ENCODE data around the gene TNFAIP3. TPM values are rescaled to one million over a fixed set of nuclear protein-coding genes. Genes with fewer than 3 reads are reported as not detected.

Gene TNFAIP3
- total RNA-seq, 3 donors from 2014 or later = 49.3 to 65.2 (median 55.8) TPM

DNA sequence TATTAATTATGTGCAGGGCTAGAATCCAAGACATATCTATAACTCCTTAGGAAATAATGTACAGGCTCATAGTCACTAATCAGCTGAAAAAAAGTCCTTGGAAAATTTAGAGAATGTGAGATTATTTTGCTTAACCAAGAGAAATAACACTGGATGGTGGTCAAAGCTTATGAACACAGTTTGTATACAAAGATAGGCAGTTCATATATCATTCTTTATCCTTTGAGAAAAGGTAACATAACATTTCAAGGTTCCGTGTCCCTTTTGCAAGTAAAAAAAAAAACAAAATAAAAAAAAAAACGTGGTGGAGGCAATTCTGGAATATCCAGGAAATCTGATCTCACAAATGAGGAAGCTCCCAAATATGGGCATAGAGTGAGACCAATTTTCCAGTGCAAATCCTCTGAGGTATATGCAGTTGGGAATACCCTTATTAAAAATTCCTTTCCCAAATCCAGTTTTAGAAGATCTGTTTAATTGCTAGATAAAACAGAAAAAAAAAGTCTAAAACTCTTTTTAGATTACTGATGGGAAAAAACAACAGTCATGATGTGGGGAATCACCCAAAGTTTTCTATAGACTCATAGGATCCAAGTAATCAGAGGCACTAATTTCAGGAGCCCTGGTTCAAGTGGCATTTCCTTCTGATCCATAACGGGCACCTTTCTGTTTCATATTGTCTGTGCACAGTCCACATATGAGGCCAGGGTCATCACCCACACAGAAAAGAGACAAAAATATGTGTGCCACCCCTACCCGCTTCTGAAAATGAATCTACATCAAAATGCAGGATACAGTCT, 17.7 kb upstream of the TNFAIP3 start:
- intact Hi-C loops (cut with DNase I, micrococcal nuclease) = no loop called here
- H3K4me1 ChIP-seq (ENCODE audit: low read depth) = no peaks in the 10 kb centered on the region

DNA sequence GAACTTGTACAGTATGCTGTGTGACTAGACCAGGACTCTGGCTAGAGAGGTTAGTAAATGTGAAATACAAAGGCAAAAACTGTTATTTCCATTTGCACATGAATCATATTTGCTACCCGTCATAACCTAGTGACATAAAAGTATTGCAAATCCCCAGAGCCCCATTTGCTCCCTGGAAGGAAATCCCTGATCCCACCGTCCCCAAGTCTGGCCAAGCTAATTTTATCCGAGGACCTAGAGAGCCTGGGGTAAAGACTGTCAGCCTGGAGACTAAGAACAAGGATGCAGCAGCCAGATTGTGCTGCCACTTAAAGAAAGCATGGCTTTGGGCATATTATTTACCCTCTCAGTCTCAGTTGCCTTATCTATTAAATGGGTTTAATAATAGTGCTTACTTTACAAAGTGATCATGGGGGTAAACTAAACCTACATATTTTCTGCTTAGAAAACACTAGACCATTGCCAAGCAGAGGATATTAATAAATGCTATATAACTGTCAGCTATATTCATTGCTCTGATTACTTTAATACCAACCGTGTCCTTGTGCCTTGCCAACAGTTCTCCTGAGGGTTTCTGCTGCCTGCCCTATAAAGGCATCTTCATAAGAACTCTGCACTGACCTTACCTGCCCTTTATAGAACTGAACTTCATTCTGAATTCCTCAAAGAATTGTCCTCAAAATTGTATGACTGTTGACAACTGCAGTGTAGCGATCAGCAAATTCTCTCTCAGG, 16.9 kb upstream of the TNFAIP3 start:
- DNase-seq = no peak
- intact Hi-C loops (cut with DNase I, micrococcal nuclease) = no loop called here
- Histone ChIP-seq H3K4me1 (ENCODE audit: low read depth) (no peaks in the 10 kb centered on the region), H3K9me3 (no peaks in the 10 kb centered on the region), H3K36me3 (ENCODE audit: low read depth) (no peaks in the 10 kb centered on the region), H3K4me3 (no peak overlapping the region)
- no peak for ATAC-seq
- TF ChIP-seq, protein P1, sequence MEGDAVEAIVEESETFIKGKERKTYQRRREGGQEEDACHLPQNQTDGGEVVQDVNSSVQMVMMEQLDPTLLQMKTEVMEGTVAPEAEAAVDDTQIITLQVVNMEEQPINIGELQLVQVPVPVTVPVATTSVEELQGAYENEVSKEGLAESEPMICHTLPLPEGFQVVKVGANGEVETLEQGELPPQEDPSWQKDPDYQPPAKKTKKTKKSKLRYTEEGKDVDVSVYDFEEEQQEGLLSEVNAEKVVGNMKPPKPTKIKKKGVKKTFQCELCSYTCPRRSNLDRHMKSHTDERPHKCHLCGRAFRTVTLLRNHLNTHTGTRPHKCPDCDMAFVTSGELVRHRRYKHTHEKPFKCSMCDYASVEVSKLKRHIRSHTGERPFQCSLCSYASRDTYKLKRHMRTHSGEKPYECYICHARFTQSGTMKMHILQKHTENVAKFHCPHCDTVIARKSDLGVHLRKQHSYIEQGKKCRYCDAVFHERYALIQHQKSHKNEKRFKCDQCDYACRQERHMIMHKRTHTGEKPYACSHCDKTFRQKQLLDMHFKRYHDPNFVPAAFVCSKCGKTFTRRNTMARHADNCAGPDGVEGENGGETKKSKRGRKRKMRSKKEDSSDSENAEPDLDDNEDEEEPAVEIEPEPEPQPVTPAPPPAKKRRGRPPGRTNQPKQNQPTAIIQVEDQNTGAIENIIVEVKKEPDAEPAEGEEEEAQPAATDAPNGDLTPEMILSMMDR (IDR thresholded peaks at IDR 0.05) = no peak

More for the DNA sequence above, 17.7 kb upstream of the TNFAIP3 start:
- no peak for ATAC-seq
- Histone ChIP-seq H3K36me3 (ENCODE audit: low read depth) (no peaks in the 10 kb centered on the region), H3K9me3 (no peaks in the 10 kb centered on the region), H3K4me3 (no peak overlapping the region)
- DNase-seq = no peak
- TF ChIP-seq, protein P1 (IDR thresholded peaks at IDR 0.05) = no peak

DNA sequence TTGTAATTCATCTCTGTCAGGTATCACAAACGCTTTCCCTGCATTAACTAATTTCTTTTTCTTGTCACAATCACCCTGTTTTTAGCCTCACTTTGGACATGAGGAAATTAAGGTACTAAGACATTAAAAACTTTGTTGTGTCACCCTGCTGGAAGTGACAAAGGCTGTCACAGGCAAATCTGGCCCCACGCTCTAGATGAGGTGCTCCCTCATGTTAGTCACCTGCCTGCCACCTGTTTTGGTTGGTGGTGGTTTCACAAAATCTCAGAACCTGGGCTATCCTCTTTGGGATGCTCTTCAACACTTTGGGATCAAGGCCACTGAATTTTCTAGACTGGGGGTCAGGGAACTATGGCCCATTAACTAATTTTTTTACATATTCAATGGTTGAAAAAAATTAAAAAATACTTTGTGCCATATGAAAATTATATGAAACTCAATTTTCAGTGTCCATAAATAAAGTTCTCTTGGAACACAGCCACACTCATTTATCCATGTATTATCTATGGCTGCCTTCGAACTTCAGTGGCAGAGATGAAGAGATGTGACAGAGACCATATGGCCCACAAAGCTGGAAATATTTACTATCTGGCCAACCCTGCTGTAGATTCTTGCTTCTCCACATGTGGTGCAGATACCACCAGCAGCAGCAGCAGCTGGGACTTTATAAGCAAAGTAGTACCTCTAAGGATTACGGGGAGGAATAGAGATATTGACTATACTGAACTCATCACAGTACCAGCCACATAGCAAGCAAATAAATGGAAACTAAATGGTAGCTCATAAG, 16.1 kb upstream of the TNFAIP3 start:
- H3K9me3 ChIP-seq = no peaks in the 10 kb centered on the region
- intact Hi-C loops (cut with DNase I, micrococcal nuclease) = no loop called here
- H3K4me3 ChIP-seq = no peak overlapping the region
- H3K36me3 ChIP-seq (ENCODE audit: low read depth) = no peaks in the 10 kb centered on the region
- H3K4me1 ChIP-seq (ENCODE audit: low read depth) = no peaks in the 10 kb centered on the region
- TF ChIP-seq, protein P1 (IDR thresholded peaks at IDR 0.05) = no peak
- ATAC-seq (no peak), DNase-seq (no peak)

DNA sequence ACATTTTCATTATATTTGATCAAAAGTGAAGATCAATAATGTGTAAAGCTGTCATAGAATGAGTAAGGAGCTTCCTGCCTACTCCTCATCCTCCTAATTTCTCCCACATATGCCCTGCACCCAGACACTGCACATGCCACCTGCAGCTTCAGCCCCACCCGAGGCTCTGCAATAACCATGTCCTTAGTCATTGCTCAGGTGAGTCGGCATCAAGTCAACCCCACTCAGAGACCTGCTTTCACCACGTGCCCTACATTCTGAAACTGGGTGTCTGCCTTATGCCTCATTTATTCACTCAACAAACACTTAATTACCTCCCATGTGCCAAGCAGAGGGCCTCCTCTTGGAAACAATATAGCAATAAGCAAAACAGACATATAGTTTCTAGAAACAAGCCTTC, 15.4 kb upstream of the TNFAIP3 start:
- H3K36me3 ChIP-seq (ENCODE audit: low read depth) = no peaks in the 10 kb centered on the region
- ATAC-seq (peak; percentile 67), DNase-seq (no peak)
- TF ChIP-seq, protein P1 (IDR thresholded peaks at IDR 0.05) = no peak
- no peaks in the 10 kb centered on the region for H3K9me3 ChIP-seq
- no peak overlapping the region for H3K4me3 ChIP-seq
- intact Hi-C loops (cut with DNase I, micrococcal nuclease) = no loop called here
- no peaks in the 10 kb centered on the region for H3K4me1 ChIP-seq (ENCODE audit: low read depth)

DNA sequence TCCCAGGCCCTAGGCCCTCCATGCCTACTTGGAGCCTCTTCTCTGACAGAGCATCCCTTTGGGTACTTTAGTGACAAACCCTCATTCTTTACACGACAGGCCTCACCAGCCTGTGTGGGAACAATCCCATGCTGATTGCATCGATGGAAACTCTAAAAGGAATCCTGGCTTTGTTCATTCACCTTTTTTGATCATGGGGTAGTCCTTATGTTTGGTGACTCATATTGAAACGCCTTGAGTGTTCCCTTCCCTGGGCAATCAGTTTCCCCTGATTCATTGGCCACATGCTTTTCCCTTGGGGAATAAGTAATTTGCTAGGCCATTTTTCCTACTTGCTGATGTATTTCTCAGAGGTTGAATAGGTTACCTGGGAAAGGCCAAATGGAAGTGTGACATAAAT, 14.7 kb upstream of the TNFAIP3 start:
- H3K4me1 ChIP-seq (ENCODE audit: low read depth) = no peaks in the 10 kb centered on the region
- intact Hi-C loops (cut with DNase I, micrococcal nuclease) = no loop called here
- no peaks in the 10 kb centered on the region for H3K36me3 ChIP-seq (ENCODE audit: low read depth)
- ATAC-seq = no peak
- DNase-seq = no peak
- no peak overlapping the region for H3K4me3 ChIP-seq
- TF ChIP-seq, protein P1 (IDR thresholded peaks at IDR 0.05) = no peak
- no peaks in the 10 kb centered on the region for H3K9me3 ChIP-seq

Measured in mucosa of descending colon (tissue), 3 donors.